ENCODE measurements around the gene APLP2.
"Not testable (repeated sequence)": the region's sequence is repeated elsewhere in the genome, so short reads cannot be mapped to it uniquely, and the experiment has no call there.

The APLP2 gene

DNA sequence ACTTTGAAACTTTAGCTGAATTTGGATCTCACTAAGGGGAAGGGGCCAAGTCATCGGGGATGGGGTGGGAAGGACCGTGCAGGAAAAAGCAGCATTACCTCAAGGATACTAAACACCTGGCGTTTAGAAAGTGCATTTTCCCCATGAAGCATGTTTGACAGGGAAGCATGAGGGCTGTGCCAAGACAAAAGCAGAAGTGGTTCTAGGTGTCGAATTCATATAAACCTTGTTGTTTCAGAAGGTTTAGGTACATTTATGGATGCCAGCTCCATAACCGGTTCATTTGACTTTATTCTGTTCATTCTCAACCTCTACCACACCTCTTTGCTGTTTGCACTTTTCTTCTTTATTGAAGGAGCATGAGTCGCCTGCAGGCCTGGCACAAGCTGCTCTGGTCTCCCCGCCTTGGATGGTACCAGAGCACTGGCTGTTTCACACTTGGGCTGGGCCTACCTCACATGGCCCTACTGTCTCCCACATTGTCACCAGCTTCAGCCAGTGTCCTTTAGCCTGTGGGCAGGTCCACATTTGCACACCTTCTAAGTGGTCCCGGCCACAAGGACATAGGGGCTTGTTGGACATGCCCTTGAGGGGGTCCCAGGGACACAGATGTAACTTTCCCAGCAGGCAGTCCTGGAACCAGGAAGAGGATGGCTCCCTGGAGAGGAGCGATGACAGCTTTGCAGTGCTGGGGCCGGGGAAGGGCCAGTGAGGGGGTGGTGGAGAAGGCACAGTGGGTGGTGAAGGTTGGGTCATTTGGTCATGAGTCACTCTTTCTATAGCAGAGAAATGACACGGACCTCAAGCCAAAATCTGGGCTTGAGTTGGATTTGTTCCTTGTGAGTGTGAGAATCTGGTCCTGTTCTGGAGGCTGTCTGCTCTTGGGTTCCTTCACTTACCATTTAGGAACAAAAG, 86.7 kb downstream of the APLP2 start:
- DNase-seq, result no peak

DNA sequence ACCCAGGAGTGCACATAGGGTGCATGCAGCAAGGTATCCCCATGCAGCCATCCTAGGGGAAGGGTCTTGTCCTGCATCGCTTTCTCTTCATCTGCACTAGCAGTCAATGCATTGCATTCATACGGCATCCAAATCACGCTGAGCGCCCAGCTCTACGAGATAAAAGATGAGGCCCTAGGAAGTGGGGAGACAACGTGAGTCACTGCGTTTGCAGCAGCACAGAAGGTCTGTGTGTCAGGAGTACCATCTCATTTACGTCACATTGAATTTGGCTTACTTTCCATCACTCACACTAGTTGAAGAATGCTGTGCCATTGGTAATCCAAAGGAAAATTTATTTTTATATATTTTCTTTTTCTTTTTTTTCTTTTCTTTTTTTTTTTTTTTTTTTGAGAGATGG, 87.4 kb downstream of the APLP2 start:
- DNase-seq, result no peak

DNA sequence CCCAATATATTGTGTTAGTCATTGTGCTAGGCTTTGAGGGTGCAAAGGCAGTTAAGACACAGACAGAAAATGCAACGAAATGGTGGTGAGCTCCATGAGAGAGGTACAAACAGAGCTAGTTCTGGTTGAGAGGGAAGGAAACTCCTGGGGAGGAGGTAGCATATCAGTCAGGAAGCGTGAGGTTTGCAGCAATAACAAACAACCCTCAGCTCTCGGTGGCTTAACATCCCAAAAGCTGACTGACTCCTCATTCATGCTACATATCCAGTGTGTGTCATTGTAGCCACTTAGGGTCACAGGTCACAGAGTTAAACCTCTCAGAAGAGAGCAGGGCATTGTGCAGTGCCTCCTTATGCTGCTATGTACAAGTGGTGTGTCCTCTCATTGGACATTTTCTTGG, 88.1 kb downstream of the APLP2 start:
- DNase-seq, result no peak

DNA sequence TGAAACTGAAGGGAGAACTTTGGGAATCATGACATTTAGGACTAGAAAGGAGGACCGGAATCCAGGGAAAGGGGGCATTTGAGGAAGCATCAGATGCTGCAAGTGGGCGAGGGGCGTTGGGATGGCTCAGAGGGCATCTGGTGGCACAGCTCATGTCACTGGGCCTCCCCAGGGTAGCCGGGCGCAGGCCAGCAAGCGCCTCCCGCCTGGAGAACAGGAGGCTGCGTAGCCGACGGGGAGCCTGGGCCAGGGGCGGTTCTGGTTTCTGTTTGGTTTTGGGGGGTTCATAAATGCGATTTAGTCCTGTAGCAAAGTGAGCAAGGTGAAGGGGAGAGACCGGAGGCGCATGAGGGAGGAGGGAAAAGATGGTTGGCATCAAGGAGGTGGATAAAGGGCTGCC, 89.4 kb downstream of the APLP2 start:
- no peak for DNase-seq

DNA sequence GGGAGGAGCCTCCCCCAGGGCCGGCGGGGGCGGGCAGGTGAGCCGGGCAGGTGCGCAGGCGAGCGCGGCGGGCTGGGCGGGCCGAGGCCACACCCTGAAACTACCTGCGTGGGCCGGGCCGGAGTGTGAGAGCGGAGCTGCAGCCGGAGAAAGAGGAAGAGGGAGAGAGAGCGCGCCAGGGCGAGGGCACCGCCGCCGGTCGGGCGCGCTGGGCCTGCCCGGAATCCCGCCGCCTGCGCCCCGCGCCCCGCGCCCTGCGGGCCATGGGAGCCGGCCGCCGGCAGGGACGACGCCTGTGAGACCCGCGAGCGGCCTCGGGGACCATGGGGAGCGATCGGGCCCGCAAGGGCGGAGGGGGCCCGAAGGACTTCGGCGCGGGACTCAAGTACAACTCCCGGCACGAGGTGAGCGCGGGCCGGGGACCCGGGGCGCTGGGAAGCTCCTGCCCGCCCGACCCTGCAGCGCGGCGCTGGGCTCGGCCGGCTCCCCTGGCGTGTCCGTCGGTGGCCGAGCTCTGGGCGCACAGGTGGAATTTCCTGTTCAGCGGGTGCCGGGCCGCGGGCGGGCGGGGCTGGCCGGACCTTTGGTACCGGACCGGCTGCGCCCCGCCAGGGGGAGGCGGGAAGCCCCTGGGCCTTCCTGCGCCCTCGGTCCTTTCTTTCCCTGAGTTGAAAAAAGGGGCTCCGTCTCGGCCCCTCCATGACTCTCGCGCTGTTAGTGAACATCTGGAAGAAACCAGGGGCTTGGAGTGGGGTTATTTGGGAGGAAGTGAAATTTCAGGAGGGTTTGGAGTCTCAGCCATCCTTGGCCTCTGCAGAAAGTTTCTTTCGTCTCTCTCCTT, 90.2 kb downstream of the APLP2 start, which contains the start of gene ST14:
TSS of gene ST14 (plus strand) at position 126 of the 841 bp plus-strand sequence. CDS start at position 324, 198 bp downstream.
- peak; percentile 86 for DNase-seq

DNA sequence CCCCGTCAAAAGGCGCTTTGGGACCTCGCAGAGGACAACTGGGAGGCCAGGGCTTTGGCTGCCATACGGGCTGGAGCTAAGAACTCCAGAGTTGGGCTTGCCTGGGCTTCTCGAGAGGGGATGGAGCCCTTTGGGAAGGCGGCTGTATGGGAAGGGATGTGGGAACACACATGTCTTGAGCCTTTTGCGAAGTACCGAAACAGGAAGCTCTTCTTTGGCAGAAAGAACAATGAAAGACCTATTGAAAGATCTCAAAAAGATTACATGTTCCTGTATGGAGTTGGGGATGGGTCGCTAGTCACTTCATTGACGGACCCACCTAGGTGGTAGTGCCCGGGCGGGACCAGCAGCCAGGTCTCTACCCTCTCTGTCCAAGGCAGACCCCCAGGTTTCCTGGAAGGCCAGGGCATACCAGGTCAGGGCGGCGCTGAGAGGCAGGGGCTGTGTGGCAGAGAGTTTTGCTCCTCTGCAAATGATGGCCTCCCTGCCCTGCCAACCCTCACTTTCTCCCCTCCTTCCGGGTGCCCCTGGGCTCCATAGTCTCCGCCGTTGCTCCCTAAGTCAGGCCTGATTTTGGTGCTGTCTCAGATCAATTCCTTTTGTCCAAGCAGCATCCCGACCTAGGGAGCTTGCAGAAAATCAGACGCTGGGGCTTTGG, 90.9 kb downstream of the APLP2 start:
- DNase-seq, result peak; percentile 65

DNA sequence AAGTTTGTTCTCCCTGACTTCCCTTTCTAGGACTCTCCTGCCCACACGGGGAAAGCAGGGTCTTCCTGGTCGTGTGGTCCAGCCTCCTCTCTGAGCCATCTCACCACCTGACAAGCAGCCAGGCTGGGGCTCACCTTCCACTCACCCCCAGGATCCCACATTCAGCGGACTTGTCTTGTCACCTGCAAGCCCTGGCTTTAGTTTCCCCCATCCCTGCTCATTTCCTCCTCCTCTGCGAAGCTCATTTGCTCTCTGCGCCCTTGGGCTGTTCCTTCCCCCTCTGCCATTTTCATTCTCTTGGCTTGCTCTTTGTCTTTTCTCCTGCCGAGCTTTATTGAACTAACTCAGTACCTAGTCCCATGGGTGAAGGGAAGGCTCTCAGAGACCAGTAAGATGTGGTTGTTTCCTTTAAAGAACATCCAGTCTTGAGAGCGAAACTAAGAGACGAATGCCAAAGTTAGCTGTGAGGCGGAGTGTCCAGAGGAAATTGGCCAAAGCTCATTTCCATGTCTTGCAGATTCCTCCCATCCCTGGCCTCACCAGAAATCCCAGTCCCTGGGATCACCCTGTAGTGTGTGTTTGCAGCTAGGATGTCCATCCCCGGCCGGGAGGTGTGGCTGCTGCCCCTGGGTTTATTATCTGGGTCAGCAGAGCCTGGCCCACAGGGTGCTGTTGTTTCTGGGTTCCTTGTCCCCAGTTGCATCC, 91.9 kb downstream of the APLP2 start:
- peak; percentile 61 for DNase-seq

DNA sequence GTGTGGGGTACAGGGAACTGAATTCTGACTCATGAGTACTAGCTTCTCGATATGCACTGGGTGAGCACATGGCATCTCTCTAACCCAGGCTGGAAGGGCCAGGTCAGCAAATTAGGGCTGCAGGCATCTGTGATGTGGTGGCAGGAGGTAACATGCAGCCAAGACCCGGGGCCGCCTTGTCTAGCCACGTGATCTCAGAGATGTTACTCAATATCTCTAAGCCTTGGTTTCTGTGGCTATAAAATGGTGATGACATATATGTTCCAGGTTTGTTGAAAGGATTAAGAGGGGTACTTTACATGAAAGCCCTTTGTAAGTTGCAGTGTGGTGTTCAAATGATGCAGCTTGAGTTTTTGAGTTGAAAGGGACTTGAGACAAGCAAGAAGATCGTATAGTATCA, 93.0 kb downstream of the APLP2 start:
- DNase-seq, result peak; percentile 22

DNA sequence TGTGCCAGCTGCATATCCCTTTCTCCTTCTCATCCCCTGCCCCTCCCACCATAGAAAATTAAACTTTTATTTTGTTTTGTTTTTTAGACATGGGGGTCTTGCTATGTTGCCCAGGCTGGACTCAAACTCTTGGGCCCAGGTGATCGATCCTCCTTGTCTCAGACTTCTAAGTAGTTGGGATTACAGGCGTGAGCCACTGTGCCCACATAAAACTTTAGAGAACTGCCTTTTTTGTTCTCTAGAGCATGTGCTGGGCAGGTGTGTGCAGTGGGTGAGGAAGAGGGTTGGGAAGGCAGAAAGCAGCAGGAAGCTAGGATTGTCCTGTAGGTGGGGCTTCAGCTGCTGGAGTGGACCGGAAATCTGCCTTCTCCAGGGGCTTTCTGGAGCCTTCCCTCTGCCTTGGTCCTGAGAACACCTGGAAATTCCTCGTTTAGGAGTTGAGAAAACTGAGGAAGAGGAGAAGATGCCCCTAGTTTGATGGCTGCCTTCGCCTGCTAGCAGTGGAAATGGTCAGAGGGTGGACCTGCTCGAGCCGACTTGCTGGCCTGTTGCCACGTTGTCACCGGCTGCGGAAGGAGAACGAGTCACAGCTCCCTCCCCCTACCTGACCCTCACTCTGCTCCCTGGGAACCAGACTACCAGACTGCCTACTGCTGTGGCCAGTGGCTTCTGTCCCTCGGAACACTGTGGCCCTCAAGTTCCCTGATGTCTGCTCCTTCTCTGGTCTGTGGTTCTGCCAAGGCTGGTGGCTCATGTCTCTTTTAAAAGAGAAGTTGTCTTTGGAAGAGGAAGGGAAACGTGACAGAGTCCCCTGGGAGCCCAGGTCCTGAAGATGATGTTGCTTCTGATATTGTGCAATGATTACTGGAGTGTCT, 93.9 kb downstream of the APLP2 start:
- DNase-seq, result peak; percentile 83

DNA sequence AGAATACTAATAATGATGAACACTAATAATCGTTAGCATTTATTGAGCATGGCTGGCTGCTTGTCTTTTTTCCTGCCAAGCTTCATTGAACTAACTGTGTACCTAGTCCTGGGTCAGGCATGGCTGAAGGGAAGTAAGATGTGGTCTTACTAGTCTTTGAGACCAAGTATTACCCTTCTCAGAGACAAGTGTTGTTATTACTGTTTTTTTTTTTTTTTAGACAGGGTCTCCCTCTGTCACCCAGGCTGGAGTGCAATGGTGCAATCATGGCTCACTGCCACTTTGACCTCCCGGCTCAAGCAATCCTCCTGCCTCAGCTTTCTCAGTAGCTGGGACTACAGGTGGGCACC, 94.5 kb downstream of the APLP2 start:
- DNase-seq, result no peak

DNA sequence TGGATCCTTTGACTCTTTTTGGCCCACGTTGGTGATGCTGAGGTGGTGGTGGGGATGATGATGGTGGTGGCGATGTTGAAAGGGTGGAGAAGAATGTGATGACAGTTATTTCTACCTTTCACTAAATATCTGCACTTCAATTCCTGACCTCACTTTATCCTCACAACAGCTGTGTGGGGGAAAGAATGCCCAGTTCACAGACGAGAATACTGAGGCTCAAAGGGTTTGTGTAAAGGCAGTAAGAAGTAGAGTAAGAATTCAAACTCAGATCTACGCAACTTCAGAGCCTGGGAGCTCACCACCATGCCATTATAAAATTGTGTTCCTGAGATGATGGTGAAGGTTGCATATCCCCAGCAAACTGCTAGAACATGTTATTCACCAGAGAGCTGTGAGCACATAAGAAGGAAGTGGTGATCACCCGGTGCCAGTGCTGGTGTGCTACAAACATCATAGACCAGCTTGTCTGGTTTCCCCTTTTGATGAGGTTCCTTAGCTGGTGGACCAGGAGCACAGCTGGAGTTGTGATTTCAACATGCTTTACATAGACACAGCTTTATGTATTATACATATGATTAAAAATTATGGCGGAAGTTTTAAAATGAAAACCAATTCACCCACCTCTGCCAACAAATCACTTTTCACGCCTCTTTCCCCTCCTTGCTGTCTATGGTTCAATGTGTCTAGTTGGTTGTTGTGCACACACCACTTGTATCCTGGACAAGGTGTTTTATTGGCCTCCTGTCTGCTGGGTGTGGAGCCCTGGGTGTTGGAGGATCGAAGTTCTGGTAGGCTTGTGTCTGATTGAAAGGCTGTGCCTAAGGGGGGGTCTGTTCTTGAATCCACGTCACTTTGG, 96.1 kb downstream of the APLP2 start:
- DNase-seq, result no peak

DNA sequence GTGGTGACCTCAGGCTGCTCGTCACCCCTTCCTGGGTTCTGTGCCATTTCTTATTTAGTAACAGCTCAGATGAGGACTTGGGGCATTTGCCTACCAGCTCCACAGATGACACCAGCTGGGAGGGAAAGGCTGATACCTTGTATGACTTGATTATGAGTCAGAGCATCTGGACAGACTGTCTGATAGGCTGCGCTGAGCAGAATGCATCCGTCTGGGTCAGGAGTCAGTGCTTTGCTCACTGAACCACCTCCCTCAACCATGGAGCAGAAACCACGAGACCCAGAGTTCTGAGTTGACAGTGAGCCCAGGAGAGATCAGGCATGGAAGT, 96.7 kb downstream of the APLP2 start:
- DNase-seq, result peak; percentile 51

DNA sequence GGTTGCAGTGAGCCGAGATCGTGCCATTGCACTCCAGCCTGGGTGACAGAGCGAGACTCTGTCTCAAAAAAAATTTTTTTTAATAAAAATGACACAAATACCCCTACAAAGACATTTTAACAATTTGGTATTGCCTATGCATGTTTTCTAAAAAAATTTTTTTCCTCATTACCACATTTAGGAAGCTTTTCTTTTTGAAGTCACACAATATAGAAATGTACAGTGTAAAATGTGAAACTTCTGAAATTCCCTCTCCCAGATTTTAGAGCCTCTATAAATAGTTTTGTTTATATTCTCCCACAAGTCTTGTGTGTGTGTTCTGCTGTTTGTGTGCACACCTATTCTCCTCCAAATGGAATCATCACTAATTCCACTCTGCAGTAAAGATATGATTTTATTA, 97.5 kb downstream of the APLP2 start:
- DNase-seq, result no peak

DNA sequence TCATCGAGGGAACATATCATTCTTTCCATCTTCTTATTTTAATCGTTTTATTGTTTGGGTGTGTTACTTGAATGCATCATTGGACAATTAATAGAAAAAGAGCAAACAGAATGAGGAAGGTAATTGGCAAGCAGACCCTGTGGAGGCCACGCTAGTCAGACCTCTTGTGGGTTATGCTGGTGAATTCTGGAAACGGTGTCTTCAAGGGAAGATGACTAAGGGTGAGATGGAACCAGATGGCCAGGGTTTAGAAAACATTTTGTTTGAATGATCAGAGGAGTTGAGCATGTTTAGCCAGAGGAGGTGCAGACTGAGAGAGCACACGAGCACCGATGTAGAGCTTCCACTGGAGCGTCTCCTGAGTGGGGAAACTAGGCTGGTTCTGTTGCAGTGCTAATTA, 98.4 kb downstream of the APLP2 start:
- peak; percentile 32 for DNase-seq

DNA sequence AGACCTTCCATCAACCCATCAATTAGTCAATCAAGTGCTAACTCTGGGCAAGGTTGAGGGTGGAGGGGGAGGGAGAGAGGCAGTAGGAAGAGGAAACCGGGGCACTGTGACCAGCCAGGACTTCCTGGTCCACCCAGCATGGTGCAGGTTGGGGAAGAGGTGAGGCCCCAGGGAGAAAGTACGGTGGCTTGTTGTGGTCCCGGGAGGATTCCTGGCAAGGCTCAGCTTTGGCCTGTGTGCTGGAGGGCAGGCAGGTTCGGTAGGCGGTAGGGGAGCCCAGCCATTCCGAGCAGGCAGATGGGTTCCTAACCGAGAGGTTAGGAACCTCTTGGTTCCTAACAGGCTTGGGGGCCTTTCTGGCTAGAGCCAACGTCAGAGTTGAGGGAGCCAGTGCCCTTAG, 100.7 kb downstream of the APLP2 start:
- DNase-seq, result no peak

DNA sequence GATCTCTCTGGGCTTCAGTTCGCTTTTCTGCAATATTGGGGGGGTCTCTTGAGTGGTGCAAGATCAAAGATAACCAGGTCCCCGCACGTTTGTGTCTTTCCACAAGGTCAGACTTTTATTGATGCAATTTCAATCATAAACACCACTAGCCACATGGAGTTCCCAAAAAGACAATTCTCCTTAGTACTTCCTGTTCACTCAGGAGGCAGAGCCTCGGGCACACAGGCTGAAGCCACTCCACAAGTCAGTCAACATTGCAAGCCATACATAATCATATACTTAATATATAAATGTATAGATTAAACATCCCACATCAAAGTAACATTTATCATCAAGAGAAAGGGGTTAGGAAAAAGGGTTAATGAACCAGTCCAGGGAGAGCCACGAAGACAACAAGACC, 101.8 kb downstream of the APLP2 start:
- DNase-seq, result no peak

DNA sequence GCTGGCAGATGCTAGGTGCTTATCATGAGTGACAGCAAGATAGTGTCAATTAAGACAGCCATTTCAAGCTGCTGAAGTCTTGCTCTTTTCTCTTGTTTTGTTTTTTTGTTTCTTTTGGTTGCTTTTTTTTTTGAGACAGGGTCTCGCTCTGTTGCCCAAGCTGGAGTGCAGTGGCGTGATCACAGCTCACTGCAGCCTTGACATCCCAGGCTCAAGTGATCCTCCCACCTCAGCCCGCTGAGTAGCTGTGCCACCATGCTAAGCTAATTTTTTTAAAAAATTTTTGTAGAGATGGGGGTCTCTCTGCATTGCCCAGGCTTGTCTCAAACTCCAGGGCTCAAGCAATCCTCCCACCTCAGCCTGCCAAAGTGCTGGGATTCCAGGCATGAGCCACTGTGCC, 102.3 kb downstream of the APLP2 start:
- not testable (repeated sequence) for DNase-seq

DNA sequence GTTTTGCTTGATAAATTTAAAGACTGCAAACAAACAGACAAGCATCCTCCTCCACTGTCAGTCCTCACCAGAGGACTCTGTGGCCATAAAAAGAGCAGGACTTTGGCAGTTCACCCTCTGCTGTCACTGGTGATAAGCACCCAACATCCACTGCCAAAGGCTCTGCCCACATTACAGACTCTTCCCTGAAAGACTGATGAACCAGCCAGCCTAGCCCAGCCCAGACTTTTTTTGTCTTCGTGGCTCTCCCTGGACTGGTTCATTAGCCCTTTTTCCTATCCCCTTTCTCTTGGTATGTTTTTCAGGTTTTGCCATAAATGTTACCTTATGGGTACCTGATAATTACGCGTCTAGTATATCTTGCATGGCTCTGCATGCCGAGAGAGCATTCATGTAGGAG, 104.9 kb downstream of the APLP2 start:
- no peak for DNase-seq

DNA sequence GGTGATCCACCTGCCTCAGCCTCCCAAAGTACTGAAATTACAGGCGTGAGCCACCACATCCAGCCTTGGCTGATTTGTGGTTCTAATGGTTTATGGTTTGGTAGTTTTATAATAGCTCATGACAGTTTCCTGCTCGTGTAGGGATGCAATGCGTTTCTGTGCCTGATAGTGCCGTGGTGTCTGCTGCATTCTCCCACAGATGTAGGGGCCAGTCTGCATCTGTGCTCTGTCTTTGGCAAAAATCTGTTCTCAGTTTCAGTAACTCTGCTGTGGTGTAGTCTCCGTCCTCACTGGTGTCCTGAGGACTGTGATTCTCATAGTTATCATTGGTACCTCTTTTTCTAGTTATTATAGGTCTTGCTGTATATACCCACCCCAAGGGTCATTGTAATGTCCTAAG, 106.2 kb downstream of the APLP2 start:
- no peak for DNase-seq

DNA sequence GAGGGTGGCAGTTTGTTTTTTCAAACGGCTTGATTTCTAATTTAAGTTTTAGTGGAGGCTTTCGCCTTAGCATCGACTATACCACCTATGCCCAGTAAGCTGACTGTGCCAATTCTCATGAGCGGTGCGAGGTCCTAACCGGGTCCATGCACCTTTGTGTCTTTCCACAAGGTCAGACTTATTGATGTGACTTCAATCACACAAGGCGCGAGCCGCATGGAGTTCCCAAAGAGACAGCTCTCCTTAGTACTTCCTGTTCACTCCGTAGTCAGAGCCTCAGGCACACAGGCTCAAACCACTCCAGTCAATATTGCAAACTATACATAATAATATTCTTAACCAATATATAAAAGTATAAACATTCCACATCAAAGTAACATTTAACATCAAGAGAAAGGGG, 108.1 kb downstream of the APLP2 start:
- peak; percentile 40 for DNase-seq

Measured in NCI-H69 (cell line).